T-helper 1 cell treated with Interleukin-12 subunit alpha and Interleukin-12 subunit beta and Interleukin-4 antibody, amounts not matched to agents 30 μg/mL and 1 μg/mL, for 36 hours (primary cell): ENCODE data around the gene ADPGK.
"Not testable (repeated sequence)": the region's sequence is repeated elsewhere in the genome, so short reads cannot be mapped to it uniquely, and the experiment has no call there.

Experiments
- H3K27ac Mint-ChIP-seq: one replicate; pipeline ENCODE4 v1.8.0; 2021; ENCODE audit warnings: mild to moderate bottlenecking, mixed read lengths
- H3K27me3 Mint-ChIP-seq: one replicate; pipeline ENCODE4 v1.8.0; 2021; ENCODE audit warnings: low read depth, mixed read lengths
- H3K36me3 Mint-ChIP-seq: one replicate; pipeline ENCODE4 v1.8.0; 2021; ENCODE audit warnings: low read depth, mixed read lengths
- H3K4me1 Mint-ChIP-seq: one replicate; pipeline ENCODE4 v1.8.0; 2021; ENCODE audit warnings: low read depth, mixed read lengths
- H3K4me3 Mint-ChIP-seq: one replicate; pipeline ENCODE4 v1.8.0; 2021; ENCODE audit warnings: mild to moderate bottlenecking, moderate library complexity, mixed read lengths
- H3K9me3 Mint-ChIP-seq: one replicate; pipeline ENCODE4 v1.8.0; 2021; ENCODE audit warnings: mixed read lengths

ADPGK gene

DNA sequence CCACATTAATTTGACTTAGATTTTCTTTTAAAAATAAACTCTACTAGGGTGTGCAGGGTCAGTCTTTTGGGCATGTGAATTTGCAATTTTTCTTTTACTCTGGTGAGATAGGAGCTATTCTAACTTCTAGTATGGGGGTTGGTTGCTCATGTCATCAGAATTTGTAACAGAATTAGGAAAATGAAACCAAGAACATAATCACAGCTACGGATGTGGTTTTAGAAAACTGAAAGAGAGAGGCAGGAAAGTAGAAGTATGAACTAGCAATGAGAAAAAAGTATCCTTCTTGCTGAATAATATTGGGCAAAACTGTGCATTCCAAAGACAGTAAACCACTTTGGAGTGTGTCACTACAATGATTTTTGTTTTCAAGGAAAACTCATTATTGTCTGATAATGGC, 43.3 kb downstream of the ADPGK start:
- H3K27me3 Mint-ChIP-seq, result no peaks in the 10 kb centered on the region
- peaks cover 6% of the 10 kb centered on the region for H3K9me3 Mint-ChIP-seq
- peak overlapping the region; percentile 54 for H3K4me3 Mint-ChIP-seq
- H3K4me1 Mint-ChIP-seq, result peaks cover 38% of the 10 kb centered on the region
- H3K27ac Mint-ChIP-seq, result peak overlapping the region; percentile 82
- H3K36me3 Mint-ChIP-seq, result peaks cover 43% of the 10 kb centered on the region

DNA sequence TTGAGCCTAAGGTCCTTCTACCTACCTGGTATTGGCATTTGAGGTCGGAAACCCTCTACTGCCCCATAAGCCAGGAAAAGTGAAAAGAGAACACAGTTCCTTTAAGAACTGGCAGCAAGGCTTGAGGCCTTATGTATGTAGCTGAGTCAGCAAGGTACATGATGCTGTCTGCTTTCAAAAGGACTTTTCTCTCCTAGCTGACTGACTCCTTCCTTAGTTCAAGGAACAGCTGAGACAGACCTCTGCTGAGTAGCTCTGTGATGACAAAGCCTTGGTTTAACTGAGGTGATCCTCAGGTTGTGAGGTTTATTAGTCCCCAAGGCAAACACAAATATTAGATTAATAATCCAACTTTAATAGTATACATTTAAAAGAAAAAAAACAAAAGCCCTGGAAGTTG, 45.8 kb downstream of the ADPGK start:
- peaks cover 6% of the 10 kb centered on the region for H3K9me3 Mint-ChIP-seq

DNA sequence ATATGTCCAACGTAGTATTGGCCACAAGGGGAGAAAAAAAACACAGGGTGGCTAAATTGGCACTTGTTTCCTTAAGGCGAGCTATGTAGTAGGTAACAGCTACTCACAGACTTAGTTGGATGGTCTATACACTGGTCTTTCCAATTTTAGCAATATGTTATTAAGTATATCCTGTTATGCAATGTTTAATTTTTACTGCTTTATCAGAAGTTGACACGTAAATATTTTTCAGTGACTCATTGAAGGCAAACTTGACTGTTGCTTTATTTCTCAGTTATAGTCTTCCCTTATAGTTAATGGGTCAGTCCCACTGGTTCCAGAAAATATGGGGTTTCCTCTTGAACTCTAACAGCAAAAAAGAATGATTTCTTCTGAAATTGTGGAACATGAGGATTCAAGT, 46.5 kb downstream of the ADPGK start:
- Mint-ChIP-seq H3K4me3 (no peak overlapping the region), H3K9me3 (peaks cover 6% of the 10 kb centered on the region), H3K27ac (peak overlapping the region; percentile 22), H3K36me3 (peaks cover 48% of the 10 kb centered on the region), H3K27me3 (no peaks in the 10 kb centered on the region), H3K4me1 (peaks cover 40% of the 10 kb centered on the region)

More for the DNA sequence above, 45.8 kb downstream of the ADPGK start:
- Mint-ChIP-seq H3K4me3 (no peak overlapping the region), H3K27me3 (no peaks in the 10 kb centered on the region), H3K27ac (peak overlapping the region; percentile 22), H3K36me3 (peaks cover 49% of the 10 kb centered on the region), H3K4me1 (peaks cover 42% of the 10 kb centered on the region)

DNA sequence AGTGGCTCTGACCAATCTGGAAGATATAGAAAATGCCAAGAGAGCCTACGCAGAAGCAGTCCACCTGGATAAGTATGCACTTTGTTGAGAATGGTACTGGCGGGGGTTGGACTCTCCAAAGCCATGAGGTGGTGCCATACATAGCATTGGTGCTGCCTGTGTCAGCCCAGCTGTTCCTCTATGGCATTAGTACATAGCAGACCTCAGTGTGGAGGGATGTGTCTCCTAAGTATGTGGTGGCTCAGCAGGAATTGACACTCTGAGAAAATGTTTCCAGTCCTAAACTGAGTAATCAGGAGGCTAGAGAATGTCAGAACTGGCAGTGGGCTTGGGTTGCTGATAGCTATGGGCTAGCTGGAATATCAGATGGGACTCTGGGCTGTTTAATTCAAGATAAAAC, 48.4 kb downstream of the ADPGK start:
- H3K36me3 Mint-ChIP-seq, result peaks cover 38% of the 10 kb centered on the region
- H3K9me3 Mint-ChIP-seq, result no peaks in the 10 kb centered on the region
- H3K27me3 Mint-ChIP-seq, result no peaks in the 10 kb centered on the region
- H3K4me3 Mint-ChIP-seq, result no peak overlapping the region
- peaks cover 21% of the 10 kb centered on the region for H3K4me1 Mint-ChIP-seq
- no peak overlapping the region for H3K27ac Mint-ChIP-seq

DNA sequence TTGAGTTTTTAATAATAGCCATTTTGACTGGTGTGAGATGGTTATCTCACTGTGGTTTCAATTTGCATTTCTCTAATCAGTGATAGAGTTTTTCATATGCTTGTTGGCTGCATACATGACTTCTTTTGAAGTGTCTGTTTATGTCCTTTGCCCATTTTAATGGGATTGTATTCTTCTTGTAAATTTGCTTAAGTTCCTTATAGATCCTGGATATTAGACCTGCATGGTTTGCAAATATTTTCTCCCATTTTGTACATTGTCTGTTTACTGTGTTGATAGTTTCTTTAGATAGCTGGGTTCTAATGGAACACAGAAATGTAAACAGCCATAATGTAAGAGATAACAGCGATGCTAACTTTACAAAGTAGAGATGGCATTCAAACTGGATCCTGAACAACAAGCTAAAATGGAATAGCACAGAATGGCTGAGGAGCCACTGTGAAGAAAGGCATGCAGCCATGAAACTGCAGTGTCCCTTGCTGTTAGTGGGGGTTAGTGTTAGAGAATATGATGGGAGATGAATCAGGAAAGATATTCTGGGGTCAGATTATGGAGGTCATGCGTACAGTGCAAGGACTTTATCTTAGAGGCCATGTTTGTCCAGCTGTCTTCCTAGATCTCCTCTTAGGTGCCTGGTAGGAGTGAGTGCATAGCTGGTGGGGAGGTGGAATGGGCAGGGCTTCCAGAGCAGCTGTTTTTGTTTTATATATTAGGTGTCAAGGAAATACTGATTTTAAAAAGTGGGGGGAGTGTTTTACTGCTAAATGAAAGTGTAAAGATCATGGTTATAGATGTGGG, 49.4 kb downstream of the ADPGK start:
- Mint-ChIP-seq H3K27me3 (no peaks in the 10 kb centered on the region), H3K36me3 (peaks cover 33% of the 10 kb centered on the region), H3K4me3 (no peak overlapping the region), H3K9me3 (no peaks in the 10 kb centered on the region), H3K27ac (no peak overlapping the region), H3K4me1 (peaks cover 13% of the 10 kb centered on the region)

DNA sequence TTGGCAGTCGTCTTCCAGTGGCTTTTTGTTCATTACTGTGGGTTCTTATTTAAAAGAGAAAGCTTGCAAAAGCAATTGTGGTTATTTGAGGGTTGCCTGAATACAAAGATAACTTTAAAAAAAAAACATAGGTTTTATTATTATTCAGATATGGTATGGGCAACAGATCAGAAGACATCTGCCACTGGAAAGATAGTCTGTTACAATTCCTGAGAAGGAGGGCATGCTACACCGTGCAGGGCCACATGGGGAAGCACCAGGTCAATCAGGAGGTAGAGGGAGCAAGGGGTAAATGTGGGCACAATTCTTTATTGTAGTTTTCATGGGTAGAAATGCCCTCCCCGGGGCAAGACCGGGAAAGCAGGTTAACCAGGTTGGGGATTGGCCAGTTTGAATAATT, 51.0 kb downstream of the ADPGK start:
- no peaks in the 10 kb centered on the region for H3K27me3 Mint-ChIP-seq

DNA sequence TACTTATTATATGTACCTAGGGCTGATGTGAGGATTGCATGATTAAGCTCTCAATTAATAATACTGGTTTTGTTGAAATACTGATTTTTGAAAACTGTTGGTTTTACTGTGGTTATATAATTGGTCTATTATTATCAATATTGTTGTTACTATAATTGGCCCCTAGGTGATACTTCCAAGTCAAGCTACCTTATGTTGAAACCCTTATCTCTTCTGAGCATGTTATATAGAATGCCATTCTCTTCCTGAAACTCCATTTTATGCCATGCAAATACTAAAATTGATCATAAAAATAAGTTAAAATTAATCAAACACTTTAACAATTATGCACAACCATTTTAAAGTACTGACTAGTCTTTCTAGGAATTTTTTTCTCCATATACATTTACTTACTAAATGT, 51.5 kb downstream of the ADPGK start:
- peaks cover 25% of the 10 kb centered on the region for H3K36me3 Mint-ChIP-seq
- no peaks in the 10 kb centered on the region for H3K9me3 Mint-ChIP-seq
- peaks cover 5% of the 10 kb centered on the region for H3K4me1 Mint-ChIP-seq
- H3K4me3 Mint-ChIP-seq, result no peak overlapping the region
- H3K27ac Mint-ChIP-seq, result no peak overlapping the region
- H3K27me3 Mint-ChIP-seq, result no peaks in the 10 kb centered on the region

More for the DNA sequence above, 51.0 kb downstream of the ADPGK start:
- Mint-ChIP-seq H3K9me3 (no peaks in the 10 kb centered on the region), H3K4me3 (no peak overlapping the region), H3K4me1 (peaks cover 8% of the 10 kb centered on the region), H3K36me3 (peaks cover 25% of the 10 kb centered on the region), H3K27ac (no peak overlapping the region)

DNA sequence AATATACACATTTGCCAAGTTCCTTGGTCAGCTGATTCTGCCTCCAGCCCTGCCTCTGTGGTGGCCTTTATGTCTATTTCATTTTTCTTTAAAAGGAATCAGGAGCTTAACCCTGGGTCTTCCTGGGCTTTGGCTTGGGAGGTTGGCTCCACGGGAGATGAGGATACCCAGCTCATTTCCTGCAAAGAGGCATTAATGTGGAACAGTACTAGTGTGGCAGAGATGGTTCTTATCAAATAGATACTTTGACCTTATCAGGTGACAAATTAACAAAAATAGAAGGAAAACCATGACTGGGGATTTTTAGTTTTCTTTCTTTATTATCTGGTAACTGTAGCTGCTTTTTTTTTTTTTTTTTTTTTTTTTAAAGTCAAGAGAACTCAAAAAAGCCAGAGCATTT, 54.7 kb downstream of the ADPGK start:
- H3K27me3 Mint-ChIP-seq, result no peaks in the 10 kb centered on the region
- H3K27ac Mint-ChIP-seq, result no peak overlapping the region

DNA sequence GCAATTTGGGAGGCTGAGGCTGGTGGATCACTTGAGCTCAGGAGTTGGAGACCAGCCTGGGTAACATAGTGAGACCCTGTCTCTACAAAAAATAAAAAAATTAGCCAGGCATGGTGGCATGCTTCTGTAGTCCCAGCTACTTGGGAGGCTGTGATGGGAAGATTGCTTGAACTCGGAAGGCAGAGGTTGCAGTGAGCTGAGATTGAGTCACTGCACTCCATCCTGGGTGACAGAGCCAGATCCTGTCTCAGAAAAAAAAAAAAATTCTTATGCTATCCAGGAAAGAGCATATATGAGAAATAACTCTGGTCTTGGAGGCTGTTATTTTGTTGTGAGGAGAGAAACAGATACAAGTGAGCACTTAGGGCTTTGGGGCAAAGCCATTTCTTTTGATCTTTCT, 55.3 kb downstream of the ADPGK start:
- not testable (repeated sequence) for H3K4me3 Mint-ChIP-seq, H3K27ac Mint-ChIP-seq, H3K4me1 Mint-ChIP-seq, H3K9me3 Mint-ChIP-seq, H3K27me3 Mint-ChIP-seq
- H3K36me3 Mint-ChIP-seq, result peaks cover 13% of the 10 kb centered on the region

More for the DNA sequence above, 54.7 kb downstream of the ADPGK start:
- no peak overlapping the region for H3K4me3 Mint-ChIP-seq
- H3K36me3 Mint-ChIP-seq, result peaks cover 13% of the 10 kb centered on the region
- no peaks in the 10 kb centered on the region for H3K9me3 Mint-ChIP-seq
- H3K4me1 Mint-ChIP-seq, result peaks cover under 1% of the 10 kb centered on the region

DNA sequence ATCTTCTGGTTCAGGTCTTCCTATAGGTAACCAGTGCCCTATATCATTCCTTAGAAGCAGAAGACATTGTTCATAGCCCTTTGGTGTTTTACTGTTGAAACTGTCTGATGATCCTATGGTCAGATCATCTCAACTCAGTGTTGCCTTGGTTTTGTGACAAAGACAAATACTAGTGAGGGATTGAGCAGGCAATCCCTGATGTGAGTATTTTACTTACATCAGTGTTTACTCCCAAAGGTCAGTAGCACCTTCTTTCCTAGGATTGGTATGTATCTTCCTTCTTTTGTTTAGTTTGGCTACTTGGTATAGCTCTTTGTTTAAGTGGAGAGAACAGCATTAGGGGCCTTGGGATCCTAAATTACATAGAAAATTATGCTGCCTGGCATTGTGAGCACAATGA, 56.4 kb downstream of the ADPGK start:
- Mint-ChIP-seq H3K9me3 (no peaks in the 10 kb centered on the region), H3K27ac (no peak overlapping the region), H3K36me3 (peaks cover 12% of the 10 kb centered on the region), H3K4me1 (peaks cover 2% of the 10 kb centered on the region), H3K4me3 (no peak overlapping the region), H3K27me3 (no peaks in the 10 kb centered on the region)

DNA sequence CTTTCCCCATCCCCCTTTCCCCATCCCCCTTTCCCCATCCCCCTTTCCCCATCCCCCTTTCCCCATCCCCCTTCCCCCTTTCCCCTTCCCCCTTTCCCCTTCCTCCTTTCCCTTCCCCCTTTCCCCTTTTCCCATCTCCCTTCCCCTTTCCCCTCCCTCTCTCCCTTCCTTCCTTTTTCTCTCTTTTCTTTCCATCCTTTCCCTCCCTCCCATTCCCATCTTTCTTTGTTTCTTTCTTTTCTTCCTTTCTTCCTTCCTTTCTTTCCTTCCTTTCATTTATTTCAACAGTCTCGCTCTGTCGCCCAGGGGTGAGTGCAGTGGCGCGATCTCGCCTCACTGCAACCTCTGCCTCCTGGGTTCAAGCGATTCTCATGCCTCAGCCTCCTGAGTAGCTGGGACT, 57.7 kb downstream of the ADPGK start:
- H3K27ac Mint-ChIP-seq, H3K4me3 Mint-ChIP-seq, H3K27me3 Mint-ChIP-seq, H3K9me3 Mint-ChIP-seq, H3K4me1 Mint-ChIP-seq, H3K36me3 Mint-ChIP-seq: not testable (repeated sequence)

DNA sequence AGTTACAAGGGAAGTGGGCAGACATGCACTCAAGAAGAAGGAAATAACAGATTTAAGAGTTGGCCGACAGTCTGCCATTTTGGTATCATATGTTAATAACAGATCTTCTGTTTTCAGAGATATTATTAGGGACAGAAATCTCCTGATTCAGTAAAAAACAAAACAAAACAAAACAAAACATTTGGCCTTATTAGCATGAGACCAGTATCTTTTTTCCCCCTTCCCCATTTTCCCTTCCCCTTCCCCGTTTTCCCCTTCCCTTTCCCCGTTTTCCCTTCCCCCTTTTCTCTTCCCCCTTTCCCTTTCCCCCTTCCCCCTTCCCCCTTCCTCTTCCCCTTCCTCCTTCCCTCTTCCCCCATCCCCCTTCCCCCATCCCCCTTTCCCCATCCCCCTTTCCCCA, 58.1 kb downstream of the ADPGK start:
- Mint-ChIP-seq H3K4me3 (no peak overlapping the region), H3K4me1 (peaks cover 3% of the 10 kb centered on the region), H3K27ac (no peak overlapping the region), H3K36me3 (peaks cover 3% of the 10 kb centered on the region), H3K9me3 (no peaks in the 10 kb centered on the region), H3K27me3 (no peaks in the 10 kb centered on the region)

DNA sequence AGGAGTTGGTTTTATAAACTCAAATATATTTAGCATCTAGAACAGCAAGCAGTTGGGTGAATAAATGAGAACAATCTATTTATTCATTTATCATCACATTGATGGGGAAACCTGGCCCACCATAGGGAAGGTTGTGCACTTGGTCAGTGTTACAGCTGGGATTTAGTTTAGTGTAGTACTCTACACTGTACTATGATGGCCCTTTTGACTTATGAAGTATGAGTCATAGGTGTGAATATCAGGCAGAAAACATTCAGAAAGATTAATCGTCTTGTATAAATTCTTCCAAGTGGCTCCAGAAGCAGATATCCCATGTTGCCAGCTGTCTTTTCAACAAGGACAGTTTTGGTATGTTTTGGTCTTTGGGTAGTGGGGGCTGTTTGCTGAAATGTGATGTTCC, 59.5 kb downstream of the ADPGK start:
- H3K27me3 Mint-ChIP-seq, result no peaks in the 10 kb centered on the region

DNA sequence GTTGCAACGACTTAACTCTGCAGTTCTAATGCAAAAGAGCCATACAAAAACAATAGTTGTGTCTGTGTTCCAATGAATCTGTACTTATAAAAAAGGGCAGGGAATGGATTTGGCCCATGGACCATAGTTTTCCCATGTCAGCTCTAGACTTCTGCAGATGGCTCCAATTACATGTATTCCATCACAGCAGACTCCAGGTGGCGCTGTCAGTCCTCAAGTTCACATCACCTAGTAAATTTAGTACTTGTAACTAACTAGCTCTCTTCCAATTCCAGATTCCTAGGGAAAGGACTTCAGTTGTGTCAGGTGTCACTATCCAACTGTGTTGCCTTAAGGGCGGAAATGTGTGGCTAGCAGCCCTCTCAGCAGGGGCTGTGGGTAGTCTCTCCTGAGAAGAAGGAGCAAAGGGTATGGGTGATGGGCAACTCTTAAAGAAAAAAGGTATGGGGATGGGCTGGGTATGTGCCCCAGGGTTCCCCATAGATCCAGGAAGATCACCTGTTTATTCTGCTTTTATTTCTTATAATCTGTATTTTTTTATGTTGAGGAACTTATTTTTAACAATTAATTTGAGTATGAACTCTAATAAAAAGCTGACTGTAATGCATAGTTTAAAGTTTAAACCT, 61.4 kb downstream of the ADPGK start:
- H3K4me3 Mint-ChIP-seq, result no peak overlapping the region
- H3K4me1 Mint-ChIP-seq, result peaks cover 3% of the 10 kb centered on the region
- H3K36me3 Mint-ChIP-seq, result peaks cover 1% of the 10 kb centered on the region
- H3K27me3 Mint-ChIP-seq, result no peaks in the 10 kb centered on the region
- H3K27ac Mint-ChIP-seq, result no peak overlapping the region
- H3K9me3 Mint-ChIP-seq, result no peaks in the 10 kb centered on the region

More for the DNA sequence above, 59.5 kb downstream of the ADPGK start:
- no peaks in the 10 kb centered on the region for H3K9me3 Mint-ChIP-seq
- H3K4me1 Mint-ChIP-seq, result peaks cover 3% of the 10 kb centered on the region
- no peak overlapping the region for H3K27ac Mint-ChIP-seq
- peaks cover 1% of the 10 kb centered on the region for H3K36me3 Mint-ChIP-seq
- no peak overlapping the region for H3K4me3 Mint-ChIP-seq

DNA sequence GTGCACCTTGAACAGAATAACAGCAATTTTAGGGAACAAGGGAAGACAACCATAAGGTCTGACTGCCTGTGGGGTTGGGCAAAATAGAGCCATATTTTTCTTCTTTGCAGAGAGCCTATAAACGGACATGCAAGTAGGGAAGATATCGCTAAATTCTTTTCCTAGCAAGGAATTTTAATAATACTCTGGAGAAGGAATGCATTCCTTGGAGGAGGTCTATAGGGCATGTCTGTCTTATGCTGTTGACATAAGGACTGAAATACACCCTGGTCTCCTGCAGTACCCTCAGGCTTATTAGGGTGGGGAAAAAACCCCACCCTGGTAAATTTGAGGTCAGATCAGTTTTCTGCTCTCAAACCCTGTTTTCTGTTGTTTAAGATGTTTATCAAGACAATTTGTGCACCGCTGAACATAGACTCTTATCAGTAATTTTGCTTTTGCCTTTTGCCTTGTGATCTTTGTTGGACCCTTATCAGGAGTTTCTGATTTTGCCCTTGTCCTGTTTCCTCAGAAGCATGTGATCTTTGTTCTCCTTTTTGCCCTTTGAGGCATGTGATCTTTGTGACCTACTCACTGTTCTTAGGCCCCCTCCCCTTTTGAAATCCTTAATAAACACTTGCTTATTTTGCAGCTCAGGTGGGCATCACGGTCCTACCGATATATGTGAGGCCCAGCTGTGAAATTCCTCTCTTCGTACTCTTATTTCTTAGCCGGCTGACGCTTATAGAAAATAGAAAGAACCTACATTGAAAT, 74.8 kb downstream of the ADPGK start:
- not testable (repeated sequence) for H3K4me3 Mint-ChIP-seq, H3K4me1 Mint-ChIP-seq, H3K36me3 Mint-ChIP-seq, H3K27ac Mint-ChIP-seq, H3K9me3 Mint-ChIP-seq, H3K27me3 Mint-ChIP-seq
